Testis (tissue), 2 donors: ENCODE data around the gene NDUFAF5.

ENCODE experiments used
- POLR2A ChIP-seq: fragments of 450-650 bp; IDR thresholded peaks from one replicate; pipeline ENCODE4 v1.6.1; 2017; ENCODE audit warnings: antibody characterized with exemption, mild to moderate bottlenecking, moderate library complexity
- TF ChIP-seq, protein P1 (sequence below), 3 experiments: fragments of 450-650 bp in 2 of 3; fragments of 200-600 bp in 1 of 3; sonication (generic) in 1 of 3; IDR thresholded peaks; one replicate each; pipeline ENCODE4 v1.5.1; 2016 to 2019; ENCODE audit warnings: antibody characterized with exemption in 3 of 3, mild to moderate bottlenecking in 2 of 3, moderate library complexity in 1 of 3

DNA sequence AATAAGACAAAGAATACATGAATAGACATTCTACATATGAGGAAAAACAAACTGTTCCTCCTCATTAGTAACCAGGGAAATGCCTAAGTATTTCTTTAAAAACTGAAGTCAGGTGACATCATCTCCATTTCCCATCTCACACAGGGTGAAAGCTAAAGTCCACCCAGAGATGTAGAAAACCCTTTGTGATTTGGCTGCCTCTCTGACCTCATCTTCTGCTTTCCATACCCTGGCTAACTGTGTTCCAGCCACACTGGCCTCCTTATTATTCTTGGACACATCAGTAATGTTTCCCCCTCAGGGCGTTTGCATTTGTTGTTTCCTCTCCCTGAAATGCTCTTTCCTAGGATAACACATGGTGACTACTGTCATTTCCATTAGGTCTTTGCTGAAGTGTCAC, 40.5 kb upstream of the NDUFAF5 start:
- TF ChIP-seq, protein P1, sequence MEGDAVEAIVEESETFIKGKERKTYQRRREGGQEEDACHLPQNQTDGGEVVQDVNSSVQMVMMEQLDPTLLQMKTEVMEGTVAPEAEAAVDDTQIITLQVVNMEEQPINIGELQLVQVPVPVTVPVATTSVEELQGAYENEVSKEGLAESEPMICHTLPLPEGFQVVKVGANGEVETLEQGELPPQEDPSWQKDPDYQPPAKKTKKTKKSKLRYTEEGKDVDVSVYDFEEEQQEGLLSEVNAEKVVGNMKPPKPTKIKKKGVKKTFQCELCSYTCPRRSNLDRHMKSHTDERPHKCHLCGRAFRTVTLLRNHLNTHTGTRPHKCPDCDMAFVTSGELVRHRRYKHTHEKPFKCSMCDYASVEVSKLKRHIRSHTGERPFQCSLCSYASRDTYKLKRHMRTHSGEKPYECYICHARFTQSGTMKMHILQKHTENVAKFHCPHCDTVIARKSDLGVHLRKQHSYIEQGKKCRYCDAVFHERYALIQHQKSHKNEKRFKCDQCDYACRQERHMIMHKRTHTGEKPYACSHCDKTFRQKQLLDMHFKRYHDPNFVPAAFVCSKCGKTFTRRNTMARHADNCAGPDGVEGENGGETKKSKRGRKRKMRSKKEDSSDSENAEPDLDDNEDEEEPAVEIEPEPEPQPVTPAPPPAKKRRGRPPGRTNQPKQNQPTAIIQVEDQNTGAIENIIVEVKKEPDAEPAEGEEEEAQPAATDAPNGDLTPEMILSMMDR (IDR thresholded peaks at IDR 0.05), result no peak
- TF ChIP-seq POLR2A, result no peak
